Urothelium cell line (cell line): ENCODE measurements around the gene S100A13.
"Not testable (repeated sequence)": the region's sequence is repeated elsewhere in the genome, so short reads cannot be mapped to it uniquely, and the experiment has no call there.

Experiments
- DNase-seq: peaks from one replicate; pipeline ENCODE4 v3.0.0; 2011; ENCODE audit warnings: low spot score, mixed read lengths
- FAIRE-seq: peaks from 2 replicates; lab custom pipeline; 2011; peaks lifted over from hg19 to GRCh38; lab: Jason Lieb, UNC

The S100A13 gene

GRCh38 chr1:153575497-153575896 lies 51.8 kb downstream of the S100A13 start:
- FAIRE-seq, result not testable (repeated sequence)

GRCh38 chr1:153575081-153575491 lies 52.2 kb downstream of the S100A13 start:
- DNase-seq, result not testable (repeated sequence)

More at GRCh38 chr1:153575497-153575896, 51.8 kb downstream of the S100A13 start:
- not testable (repeated sequence) for DNase-seq

GRCh38 chr1:153573351-153573750 lies 54.0 kb downstream of the S100A13 start:
- FAIRE-seq, result no peak
- DNase-seq, result no peak

More at GRCh38 chr1:153575081-153575491, 52.2 kb downstream of the S100A13 start:
- not testable (repeated sequence) for FAIRE-seq

- FAIRE-seq (no peak), DNase-seq (peak; percentile 79)
These were observed 54.7 kb downstream of the S100A13 start for GRCh38 chr1:153572569-153573015.

- FAIRE-seq, result no peak
These were observed 55.6 kb downstream of the S100A13 start for GRCh38 chr1:153571706-153572105.

GRCh38 chr1:153570874-153571273 lies 56.4 kb downstream of the S100A13 start:
- FAIRE-seq (no peak), DNase-seq (no peak)

More at GRCh38 chr1:153571706-153572105, 55.6 kb downstream of the S100A13 start:
- no peak for DNase-seq

GRCh38 chr1:153569465-153569864 lies 57.8 kb downstream of the S100A13 start:
- FAIRE-seq, result no peak

More at GRCh38 chr1:153569465-153569864, 57.8 kb downstream of the S100A13 start:
- no peak for DNase-seq
